ENCODE data around the gene CST5.

DNA sequence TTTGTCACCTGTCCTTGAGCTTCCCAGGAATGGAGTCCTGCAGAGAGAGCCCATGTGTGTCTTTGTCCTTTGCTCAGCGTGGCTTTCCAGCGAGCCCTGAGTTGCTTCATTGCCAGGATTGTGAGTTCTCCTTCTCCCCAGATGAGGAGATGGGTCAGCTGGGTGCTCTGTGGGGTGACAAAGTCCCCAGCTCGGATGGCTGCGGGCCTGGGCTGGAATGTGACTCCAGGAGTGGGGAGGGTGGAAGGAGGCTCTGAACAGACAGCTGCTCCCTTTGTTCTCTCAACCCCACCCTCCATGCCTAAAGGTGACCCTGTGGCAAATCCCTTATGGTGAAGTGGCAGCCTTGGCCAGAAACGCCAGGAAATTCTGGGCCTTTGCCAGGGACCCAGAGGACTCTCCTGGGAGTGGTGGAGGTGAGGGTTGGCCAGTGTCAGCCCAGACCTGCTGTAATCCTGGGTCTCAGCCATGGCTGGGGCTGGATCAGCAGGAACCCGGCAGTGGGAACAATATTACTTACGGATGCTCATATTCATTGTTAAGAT is 44.4 kb upstream of the CST5 start:
- TF ChIP-seq, protein P1, sequence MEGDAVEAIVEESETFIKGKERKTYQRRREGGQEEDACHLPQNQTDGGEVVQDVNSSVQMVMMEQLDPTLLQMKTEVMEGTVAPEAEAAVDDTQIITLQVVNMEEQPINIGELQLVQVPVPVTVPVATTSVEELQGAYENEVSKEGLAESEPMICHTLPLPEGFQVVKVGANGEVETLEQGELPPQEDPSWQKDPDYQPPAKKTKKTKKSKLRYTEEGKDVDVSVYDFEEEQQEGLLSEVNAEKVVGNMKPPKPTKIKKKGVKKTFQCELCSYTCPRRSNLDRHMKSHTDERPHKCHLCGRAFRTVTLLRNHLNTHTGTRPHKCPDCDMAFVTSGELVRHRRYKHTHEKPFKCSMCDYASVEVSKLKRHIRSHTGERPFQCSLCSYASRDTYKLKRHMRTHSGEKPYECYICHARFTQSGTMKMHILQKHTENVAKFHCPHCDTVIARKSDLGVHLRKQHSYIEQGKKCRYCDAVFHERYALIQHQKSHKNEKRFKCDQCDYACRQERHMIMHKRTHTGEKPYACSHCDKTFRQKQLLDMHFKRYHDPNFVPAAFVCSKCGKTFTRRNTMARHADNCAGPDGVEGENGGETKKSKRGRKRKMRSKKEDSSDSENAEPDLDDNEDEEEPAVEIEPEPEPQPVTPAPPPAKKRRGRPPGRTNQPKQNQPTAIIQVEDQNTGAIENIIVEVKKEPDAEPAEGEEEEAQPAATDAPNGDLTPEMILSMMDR (IDR thresholded peaks at IDR 0.05; ENCODE audit: poor library complexity) = no peak
- TF ChIP-seq EZH2phosphoT487 (IDR thresholded peaks at IDR 0.05; ENCODE audit: low read depth, severe bottlenecking, unreplicated experiment) (no peak), EZH2 (IDR thresholded peaks at IDR 0.05; ENCODE audit: borderline replicate concordance) (no peak)
